Endothelial cell of umbilical vein (primary cell): ENCODE measurements around the gene ZNF485.

Source experiments
- CTCF ChIP-seq, 2 donors: IDR thresholded peaks; 1 replicate in 1 of 2; 2 replicates in 1 of 2; pipeline ENCODE4 v1.5.1; 2011; ENCODE audit warnings: low read length in 2 of 2, mild to moderate bottlenecking in 2 of 2, moderate library complexity in 2 of 2, control low read depth in 1 of 2, inconsistent platforms in 1 of 2, low read depth in 1 of 2; ENCODE audit not compliant: insufficient read depth in 1 of 2; ENCODE audit errors: extremely low read depth in 1 of 2
- EZH2 ChIP-seq: IDR thresholded peaks from 2 replicates; pipeline ENCODE4 v1.6.1; 2012; ENCODE audit warnings: borderline replicate concordance, low read depth, mild to moderate bottlenecking, moderate library complexity, low read length, inconsistent platforms; ENCODE audit not compliant: severe bottlenecking
- JUN ChIP-seq: IDR thresholded peaks from 2 replicates; pipeline ENCODE4 v1.6.1; 2011; ENCODE audit warnings: borderline replicate concordance, low read depth; ENCODE audit not compliant: insufficient read length, insufficient read depth

GRCh38 chr10:43605850-43606322 is 352 bp upstream of the ZNF485 start:
- TF ChIP-seq CTCF (IDR thresholded peaks at IDR 0.05; ENCODE audit: extremely low read depth in 1 of 2, insufficient read depth in 1 of 2, low read depth in 1 of 2, low read length in 2 of 2), result no peak
- TF ChIP-seq EZH2, result no peak
- TF ChIP-seq JUN, result no peak
